GM18517 (cell line): ENCODE results near the gene LTK.
"Not testable (repeated sequence)": the region's sequence is repeated elsewhere in the genome, so short reads cannot be mapped to it uniquely, and the experiment has no call there.

Source experiments
- ATAC-seq: cut with Tn5 transposase; IDR thresholded peaks from one replicate; pipeline ENCODE4 v1.9.1; 2021; ENCODE audit warnings: mild to moderate bottlenecking, moderate library complexity; ENCODE audit not compliant: unreplicated experiment

LTK gene

DNA sequence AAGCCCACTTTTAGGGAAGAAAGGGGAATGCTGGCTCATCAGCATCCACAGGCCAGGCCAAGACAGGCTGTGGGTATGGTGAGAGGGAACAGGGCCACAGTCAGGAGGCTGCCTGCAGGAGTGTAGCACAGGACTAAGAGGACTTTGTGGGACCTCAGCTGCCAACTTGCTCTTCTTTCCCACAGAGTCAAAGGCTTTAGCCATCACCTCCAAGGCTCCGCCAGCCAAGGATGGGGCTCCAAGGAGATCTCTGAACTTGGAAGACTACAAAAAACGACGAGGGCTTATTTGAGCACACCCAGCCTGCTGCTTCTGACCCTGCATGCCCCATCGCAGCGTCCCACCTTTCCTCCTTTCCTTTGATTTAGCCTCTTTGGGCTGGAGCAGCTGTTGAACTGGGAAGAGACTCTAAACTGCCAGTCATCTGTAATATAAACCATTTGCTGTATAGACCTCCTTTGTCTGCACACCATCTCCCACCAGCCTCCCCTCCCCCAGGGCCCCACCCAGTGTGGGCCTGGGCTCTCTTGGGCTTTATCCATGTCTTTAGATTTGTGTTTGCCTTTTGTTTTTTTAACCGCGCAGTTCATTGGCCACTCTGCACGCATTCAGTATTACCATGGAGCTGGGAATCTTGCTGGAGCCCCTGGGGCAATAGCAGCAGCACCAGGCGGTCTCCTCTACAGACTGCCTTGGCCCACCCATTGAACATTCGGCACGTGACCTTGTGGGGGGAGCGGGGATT lies 33.1 kb downstream of the LTK start:
- no peak for ATAC-seq

DNA sequence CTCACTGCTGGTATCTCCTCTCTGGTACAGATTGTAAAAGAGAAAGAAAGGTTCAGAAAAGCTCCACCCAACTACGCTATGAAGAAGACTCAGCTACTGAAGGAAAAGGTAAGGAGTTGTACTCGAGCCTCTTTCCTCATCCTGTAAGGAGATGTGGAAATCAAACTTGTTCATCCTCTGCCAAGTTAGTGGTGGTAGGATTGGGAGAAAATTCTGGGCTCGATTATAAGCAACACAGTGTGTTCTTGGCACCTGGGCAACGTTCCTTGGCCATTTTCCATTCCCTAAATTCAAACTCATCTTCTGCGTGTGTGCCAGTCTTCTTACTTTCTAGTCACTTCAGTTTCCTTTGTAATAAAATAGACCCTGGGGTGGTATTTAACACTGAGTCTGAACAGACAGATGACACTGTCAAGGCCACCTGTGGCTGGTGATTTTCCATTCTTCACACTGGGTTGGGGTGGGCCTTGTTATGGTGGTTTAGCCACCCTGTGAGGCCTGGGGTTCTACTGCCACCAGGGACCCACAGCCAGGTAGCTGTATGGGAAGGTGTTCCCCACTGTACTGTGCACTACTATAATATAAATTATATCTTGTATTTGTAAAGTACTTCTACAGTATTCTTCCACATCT lies 37.1 kb downstream of the LTK start:
- ATAC-seq: no peak

DNA sequence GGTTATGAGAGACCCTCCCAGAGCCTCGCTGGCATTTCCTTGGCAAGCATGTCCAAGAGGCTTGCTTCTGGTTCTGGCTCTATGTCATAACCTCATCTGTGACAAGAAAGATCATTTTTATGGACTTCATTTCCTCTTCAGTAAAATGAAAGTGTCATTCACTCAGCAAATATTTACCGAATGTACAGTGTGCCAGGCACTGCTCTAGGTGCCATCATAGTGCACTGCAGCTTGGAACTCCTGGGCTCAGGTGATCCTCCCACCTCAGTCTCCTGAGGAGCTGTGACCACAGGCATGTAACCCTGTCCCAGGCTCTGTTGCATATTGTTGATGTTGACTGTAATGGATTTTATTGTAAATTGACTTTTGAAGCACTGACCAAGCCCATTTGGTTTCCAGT lies 38.7 kb downstream of the LTK start:
- ATAC-seq: no peak

DNA sequence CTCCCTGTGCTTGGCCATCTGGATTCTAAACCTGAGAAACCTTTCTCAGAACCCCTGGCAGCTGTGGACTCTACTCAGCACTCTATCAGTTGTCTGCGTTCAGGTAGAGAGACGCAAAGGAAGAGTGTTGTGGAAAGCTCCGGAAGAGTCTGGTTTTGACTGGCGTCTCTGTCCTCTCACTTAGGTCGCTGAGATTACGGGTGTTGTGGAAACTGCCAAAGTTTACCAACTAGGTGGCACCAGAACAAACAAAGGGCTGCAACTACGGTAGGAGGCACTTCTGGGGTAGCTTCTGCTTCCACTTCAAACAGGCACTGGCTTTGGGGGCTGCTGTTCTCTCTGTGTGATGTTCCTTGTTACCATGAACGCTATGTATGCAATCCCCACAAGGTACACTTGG lies 39.2 kb downstream of the LTK start:
- no peak for ATAC-seq

DNA sequence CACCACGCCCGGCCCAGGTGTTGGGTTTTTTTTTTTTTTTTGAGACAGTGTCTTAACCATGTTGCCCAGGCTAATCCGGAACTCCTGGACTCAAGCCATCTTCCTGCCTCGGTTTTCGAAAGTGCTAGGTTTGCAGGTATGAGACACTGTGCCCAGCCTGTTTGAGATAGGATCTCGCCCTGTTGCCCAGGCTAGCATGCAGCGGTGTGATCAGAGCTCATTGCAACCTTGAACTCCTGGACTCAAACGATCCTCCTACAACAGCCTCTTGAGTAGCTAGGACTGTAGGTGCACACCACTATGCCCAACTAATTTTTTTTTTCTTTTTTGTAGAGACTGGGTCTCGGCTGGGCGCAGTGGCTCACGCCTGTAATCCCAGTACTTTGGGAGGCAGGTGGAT lies 40.2 kb downstream of the LTK start:
- no peak for ATAC-seq

DNA sequence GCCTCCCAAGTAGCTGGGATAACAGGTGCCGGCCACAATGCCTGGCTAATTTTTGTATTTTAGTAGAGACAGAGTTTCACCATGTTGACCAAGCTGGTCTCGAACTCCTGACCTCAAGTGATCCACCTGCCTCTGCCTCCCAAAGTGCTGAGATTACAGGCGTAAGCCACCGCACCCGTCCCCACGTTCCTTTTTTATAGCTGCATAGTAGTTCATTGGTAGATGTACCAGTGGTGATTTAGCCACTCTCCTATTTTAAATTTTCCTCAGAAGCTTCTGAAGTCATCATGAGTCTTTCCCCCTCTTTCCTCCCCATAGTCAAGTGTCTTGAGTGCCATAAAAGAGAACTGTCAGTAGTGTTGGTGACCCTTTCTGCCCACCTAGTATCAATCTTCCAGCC lies 44.0 kb downstream of the LTK start:
- ATAC-seq: not testable (repeated sequence)

DNA sequence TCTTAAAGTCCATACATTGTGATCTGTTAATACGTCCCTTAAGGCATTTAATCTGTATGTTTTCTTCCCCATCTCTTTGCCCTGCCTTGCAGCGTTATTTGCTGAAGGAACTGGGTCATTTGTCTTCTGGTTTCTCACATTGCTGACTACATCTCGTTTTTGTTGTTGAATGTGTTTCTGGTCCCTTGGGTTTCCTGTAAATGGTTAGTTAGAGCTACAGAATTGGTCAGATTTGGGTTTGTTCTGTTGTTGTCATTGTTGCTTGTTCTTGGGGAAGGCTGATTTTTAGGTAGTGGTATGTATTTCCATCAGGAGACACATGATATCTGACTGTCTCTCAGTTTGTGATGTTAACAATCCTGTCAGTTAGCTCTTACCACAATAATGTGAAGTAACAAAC lies 46.9 kb downstream of the LTK start:
- no peak for ATAC-seq

DNA sequence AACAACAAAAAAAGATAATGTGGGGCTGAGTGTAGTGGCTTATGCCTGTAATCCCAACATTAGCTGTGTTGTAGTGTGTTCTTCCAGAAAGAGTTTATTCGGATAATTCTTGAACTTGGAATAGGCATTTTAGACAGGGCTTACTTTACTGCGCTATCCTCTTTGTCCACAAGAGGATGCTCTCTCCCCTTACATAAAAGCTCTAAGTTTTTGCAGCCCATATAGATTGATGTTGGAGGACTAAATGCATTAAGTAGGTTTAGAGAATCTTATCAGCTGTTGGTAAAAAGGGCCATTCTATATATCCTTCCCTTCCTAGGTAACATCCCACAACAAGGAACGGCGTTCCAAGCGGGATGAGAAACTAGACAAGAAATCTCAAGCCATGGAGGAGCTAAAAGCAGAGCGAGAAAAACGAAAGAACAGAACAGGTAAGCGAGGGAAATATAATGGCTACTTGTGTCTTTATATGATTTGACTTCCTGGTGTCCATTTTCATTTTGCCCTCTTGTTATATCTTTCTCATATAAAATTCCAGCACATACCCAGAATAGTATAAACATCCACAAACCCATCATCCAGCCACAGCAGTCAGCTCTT lies 47.7 kb downstream of the LTK start:
- no peak for ATAC-seq

DNA sequence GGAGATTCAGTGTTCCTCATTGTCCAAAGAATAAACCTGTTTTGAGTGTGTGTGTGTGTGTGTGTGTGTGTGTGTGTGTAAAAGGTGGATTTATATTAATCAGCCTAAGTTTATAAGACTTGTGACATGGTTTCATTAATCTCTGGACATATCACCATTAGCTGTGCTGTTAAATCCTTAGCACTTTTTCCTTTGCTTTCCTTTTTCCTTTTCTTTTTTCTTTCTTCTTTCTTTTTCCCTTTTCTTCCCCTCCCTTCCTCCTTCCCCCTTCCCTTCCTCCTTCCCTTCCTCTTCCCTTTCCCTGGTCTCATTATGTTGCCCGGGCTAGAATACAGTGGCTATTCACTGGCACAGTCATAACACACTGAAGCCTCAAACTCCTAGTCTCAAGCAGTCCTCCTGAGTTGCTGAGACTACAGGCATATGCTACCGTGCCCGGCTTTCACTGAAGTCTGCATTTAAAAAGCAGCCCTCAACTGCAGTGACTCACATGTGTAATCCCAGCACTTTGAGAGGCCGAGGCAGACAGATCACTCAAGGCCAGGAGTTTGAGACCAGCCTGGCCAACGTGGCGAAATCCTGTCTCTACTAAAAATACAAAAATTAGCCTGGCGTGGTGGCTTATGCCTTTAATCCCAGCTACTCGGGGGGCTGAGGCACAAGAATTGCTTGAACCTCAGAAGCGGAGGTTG lies 48.6 kb downstream of the LTK start:
- no peak for ATAC-seq

DNA sequence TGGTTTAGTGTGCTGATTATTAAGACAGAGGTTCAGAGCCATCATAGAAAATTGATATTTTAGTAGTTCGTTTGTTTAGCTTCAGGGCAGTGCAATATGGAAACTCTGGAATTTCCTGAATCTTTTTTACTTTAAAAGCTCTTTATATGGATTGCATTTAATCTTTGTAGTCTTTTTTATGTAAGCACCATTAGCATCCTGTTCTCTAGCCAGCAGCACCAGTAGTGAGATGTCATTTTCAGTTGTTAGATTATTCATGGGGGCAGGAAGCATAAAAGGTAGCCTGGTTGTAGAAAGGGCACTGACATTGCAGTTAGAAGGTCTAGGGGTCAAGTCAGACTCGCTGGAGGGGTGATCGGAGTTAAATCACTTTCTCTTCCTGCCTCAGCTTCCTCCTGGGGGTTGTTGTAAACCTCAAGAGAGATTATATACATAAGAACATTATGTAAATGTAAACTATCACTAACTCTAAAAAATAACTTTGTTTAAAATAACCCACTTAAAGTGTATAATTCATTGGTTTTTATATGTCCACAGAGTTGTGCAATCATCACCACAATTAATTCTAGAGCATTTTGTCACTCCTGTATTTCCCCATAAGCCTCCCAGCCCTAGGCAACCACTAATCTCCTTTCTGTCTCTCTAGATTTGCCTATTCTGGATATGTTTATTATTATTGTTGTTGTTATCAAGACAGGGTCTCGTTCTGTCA lies 51.4 kb downstream of the LTK start:
- no peak for ATAC-seq
